KOPT-K1 (cell line): ENCODE data around the gene GLCCI1.
"Not testable (repeated sequence)": the region's sequence is repeated elsewhere in the genome, so short reads cannot be mapped to it uniquely, and the experiment has no call there.

ENCODE experiments used
- H3K27ac ChIP-seq: fragments of 200-600 bp; sonication (generic); 2 replicates; pipeline ENCODE4 v1.5.1; 2016; ENCODE audit warnings: antibody characterized with exemption, mild to moderate bottlenecking, low read depth, low read length; ENCODE audit not compliant: poor library complexity, severe bottlenecking
- H3K36me3 ChIP-seq: fragments of 200-600 bp; sonication (generic); 2 replicates; pipeline ENCODE4 v1.5.1; 2017; ENCODE audit warnings: antibody characterized with exemption, mild to moderate bottlenecking, low read length, moderate library complexity; ENCODE audit not compliant: insufficient read depth
- H3K9me3 ChIP-seq: fragments of 200-600 bp; sonication (generic); 2 replicates; pipeline ENCODE4 v1.5.1; 2017; ENCODE audit warnings: antibody characterized with exemption, low read length, mild to moderate bottlenecking; ENCODE audit not compliant: insufficient read depth, poor library complexity, severe bottlenecking

Gene GLCCI1

GRCh38 chr7:8040768-8041369 is 72.3 kb downstream of the GLCCI1 start:
- Histone ChIP-seq H3K9me3 (peaks cover 5% of the 10 kb centered on the region), H3K27ac (no peak overlapping the region), H3K36me3 (peaks cover 4% of the 10 kb centered on the region)

DNA sequence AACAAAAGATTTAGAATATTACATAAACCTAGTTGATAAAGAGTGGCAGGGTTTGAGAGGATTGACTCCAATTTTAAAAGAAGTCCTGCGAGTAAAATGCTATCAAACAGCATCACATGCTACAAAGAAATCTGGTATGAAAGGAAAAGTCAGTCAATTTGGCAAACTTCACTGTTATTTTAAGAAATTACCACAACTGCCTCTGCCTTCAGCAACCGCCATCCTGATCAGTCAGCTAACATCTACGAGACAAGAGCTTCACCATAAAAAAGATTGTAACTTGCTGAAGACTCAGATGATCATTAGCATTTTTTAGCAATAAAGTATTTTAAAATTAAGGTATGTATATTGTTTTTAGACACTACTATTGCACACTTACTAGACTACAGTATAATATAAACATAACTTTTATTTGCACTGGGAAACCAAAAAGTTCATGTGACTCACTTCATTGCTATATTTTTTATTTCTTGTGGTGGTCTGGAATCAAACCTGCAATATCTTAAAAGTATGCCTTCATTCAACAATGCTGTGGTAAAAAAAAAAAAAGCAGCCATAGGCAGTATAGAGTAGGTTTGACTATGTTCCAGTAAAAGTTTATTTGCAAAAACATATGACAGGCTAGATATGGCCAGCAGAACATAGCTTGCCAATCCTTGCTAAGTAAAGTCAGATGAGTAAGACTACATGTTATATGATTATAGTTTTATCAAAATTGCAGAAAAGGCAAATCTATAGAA is 74.4 kb downstream of the GLCCI1 start:
- Histone ChIP-seq H3K36me3 (no peaks in the 10 kb centered on the region; the same call in none of the 2 replicates), H3K9me3 (no peaks in the 10 kb centered on the region), H3K27ac (no peak overlapping the region)

DNA sequence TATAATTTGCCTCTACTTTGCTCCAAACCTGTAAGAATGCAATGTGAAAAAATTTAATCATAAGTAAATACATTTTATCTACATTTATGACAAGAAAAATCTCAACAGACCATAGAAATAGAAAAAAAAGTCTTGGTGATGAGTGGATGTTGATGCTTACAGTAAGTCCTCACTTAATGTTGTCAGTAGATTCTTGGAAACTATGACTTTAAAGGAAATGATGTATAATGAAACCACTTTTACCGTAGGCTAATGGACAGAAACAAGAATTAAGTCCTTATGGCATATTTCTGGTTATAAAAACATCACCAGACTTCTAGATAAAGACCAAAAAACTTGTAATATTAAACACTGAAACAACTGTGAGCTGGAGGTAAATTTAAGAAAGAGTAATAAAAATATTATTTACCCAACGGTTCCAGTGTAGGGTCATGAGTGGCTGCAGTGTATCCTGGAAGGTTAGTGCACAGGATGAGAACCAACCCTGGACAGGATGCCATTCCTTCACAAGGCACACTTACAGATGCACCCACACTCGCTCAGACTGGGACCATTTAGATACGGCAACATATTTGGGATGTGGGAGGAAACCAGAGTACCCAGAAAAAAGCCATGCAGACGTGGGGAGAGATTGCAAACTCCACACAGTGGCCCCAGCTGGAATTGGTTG is 76.3 kb downstream of the GLCCI1 start:
- Histone ChIP-seq H3K9me3 (no peaks in the 10 kb centered on the region), H3K36me3 (no peaks in the 10 kb centered on the region; the same call in none of the 2 replicates), H3K27ac (no peak overlapping the region)

DNA sequence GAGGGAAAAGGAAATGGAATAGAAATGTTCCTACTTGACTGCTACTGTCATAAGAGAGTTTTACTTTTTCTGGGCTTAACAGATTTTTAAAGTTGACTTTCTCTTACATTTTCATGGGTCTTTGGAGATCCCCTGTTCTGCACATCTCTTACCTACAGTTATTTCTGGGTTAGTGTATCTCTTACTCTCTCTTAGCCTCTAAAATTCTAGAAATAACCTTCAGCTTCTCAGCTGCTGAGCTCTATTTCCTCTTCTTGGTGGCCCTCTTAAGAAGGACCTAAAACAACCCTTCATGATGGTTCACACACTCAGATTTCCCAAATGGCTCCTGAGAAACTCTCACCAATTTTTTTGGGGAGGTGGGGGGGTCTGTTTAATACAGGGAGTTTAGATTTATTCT is 79.5 kb downstream of the GLCCI1 start:
- not testable (repeated sequence) for H3K27ac ChIP-seq

GRCh38 chr7:8051373-8051772 is 82.8 kb downstream of the GLCCI1 start:
- Histone ChIP-seq H3K27ac (no peak overlapping the region), H3K9me3 (no peaks in the 10 kb centered on the region), H3K36me3 (peaks cover 5% of the 10 kb centered on the region)

More for the DNA sequence above, 79.5 kb downstream of the GLCCI1 start:
- not testable (repeated sequence) for H3K9me3 ChIP-seq, H3K36me3 ChIP-seq

- Histone ChIP-seq H3K27ac (no peak overlapping the region), H3K36me3 (peaks cover 8% of the 10 kb centered on the region), H3K9me3 (no peaks in the 10 kb centered on the region)
Observed at GRCh38 chr7:8051998-8052397, 83.4 kb downstream of the GLCCI1 start.

DNA sequence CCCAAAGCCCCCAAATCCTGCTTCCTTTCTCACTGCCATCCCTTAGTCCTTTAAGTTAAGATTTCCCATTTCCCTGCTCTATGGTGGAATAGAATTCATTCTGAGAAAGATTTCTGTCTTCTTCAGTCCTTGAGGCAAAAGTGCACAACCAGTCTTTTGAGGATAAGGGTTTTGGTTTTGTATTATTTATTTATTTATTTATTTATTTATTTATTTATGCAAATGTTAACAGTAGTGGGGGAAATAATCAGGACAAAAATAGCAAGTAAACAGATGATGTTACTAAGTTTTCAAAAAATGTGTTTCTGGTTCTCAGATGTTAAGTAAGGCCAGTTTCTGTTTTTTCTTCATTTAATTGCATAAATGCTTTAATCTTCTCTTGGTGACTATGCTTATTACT is 84.2 kb downstream of the GLCCI1 start:
- H3K36me3 ChIP-seq, result peaks cover 8% of the 10 kb centered on the region
- no peaks in the 10 kb centered on the region for H3K9me3 ChIP-seq
- no peak overlapping the region for H3K27ac ChIP-seq

DNA sequence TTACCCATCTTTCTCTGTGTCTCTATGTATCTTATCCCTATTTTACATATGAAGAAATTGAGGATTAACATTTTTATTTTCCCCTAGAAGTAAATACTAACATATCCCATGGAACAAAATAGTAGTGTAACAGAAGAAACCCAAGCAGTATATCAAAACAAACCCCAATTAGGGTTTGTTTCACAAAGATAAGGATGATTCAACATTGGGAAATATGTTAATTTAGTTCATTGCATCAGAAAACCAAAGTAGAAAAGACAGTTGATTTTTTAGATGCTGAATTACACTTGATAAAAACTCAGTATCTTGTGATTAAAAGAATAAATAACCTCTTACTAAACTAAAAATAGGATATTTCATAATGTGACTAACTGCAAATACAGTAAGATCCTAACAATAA is 87.8 kb downstream of the GLCCI1 start:
- Histone ChIP-seq H3K9me3 (no peaks in the 10 kb centered on the region), H3K36me3 (peaks cover 20% of the 10 kb centered on the region), H3K27ac (no peak overlapping the region)

DNA sequence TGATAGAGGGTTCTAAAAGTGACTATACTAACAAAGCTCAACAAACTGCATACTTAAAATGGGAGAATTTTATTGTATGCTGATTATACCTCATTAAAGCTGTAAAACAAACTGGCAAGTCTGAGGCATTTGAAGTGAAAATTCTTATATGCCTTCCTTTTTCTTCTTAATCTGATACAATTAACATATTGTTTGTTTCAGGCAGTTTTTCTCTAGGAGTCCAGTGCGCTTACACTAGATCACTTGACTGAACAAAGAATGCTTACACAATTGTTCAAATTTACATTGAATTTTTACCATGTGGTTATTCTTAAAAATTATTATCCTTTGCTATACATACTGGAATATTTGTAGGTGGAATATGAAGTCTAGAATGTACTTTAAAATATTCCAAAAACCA is 89.0 kb downstream of the GLCCI1 start:
- Histone ChIP-seq H3K9me3 (peaks cover 3% of the 10 kb centered on the region), H3K36me3 (peaks cover 24% of the 10 kb centered on the region), H3K27ac (no peak overlapping the region)

DNA sequence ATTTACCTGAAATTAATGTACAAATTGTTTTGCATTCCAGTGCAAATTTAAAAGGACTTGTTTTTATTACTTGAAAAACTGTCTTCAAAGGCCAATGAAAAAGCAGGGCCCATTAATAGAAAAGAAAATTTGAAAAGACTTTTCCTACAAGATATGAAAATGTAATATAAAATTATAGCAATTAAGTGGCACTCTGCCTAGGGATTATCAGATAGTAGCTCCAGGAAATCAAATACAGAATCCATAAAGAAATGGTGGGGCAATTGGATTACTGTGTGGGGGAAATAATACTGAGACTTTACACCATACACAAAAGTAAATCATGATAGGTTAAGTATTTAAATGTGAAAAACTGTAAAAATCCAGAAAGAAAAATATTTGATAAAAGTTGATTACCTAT is 89.7 kb downstream of the GLCCI1 start:
- peaks cover 11% of the 10 kb centered on the region for H3K9me3 ChIP-seq
- no peak overlapping the region for H3K27ac ChIP-seq
- peaks cover 30% of the 10 kb centered on the region for H3K36me3 ChIP-seq

- Histone ChIP-seq H3K36me3 (peaks cover 30% of the 10 kb centered on the region), H3K9me3 (peaks cover 16% of the 10 kb centered on the region), H3K27ac (no peak overlapping the region)
Observed at GRCh38 chr7:8058852-8059251, 90.3 kb downstream of the GLCCI1 start.

- peaks cover 23% of the 10 kb centered on the region for H3K9me3 ChIP-seq
- peaks cover 30% of the 10 kb centered on the region for H3K36me3 ChIP-seq
- no peak overlapping the region for H3K27ac ChIP-seq
Observed at GRCh38 chr7:8060241-8060640, 91.6 kb downstream of the GLCCI1 start.

DNA sequence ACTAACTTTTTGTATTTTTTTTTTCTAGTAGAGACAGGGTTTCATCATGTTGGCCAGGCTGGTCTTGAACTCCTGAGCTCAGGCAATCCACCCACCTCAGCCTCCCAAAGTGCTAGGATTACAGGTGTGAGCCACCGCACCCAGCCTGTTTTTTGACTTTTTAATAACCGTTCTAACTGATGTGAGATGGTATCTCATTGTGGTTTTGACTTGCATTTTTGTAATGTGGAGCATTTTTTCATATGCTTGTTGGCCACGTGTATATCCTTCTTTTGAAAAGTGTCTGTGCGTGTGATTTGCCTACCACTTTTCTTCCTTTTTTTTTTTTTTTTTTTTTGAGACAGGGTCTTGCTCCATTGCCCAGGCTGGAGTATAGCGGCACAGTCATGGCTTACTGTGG is 94.7 kb downstream of the GLCCI1 start:
- peaks cover 22% of the 10 kb centered on the region for H3K36me3 ChIP-seq
- not testable (repeated sequence) for H3K27ac ChIP-seq
- peaks cover 23% of the 10 kb centered on the region for H3K9me3 ChIP-seq

GRCh38 chr7:8063706-8064297 is 95.2 kb downstream of the GLCCI1 start:
- H3K27ac ChIP-seq, result no peak overlapping the region
- peaks cover 22% of the 10 kb centered on the region for H3K36me3 ChIP-seq
- peaks cover 23% of the 10 kb centered on the region for H3K9me3 ChIP-seq

DNA sequence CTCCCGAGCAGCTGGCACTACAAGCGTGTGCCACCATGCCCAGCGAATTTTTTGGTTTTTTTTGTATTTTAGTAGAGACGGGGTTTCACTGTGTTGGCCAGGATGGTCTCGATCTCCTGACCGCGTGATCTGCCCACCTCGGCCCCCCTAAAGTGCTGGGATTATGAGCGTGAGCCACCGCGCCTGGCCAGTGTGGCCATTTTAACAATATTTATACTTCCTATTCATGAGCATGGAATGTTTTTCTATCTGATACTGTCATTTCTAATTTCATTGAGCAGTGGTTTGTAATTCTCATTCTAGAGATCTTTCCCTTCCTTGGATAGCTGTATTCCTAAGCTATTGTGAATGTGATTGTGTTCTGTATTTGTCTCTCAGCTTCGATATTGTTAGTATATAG is 96.2 kb downstream of the GLCCI1 start:
- peaks cover 23% of the 10 kb centered on the region for H3K9me3 ChIP-seq
- no peak overlapping the region for H3K27ac ChIP-seq
- peaks cover 22% of the 10 kb centered on the region for H3K36me3 ChIP-seq
